ENCODE measurements around the gene TGFBR1. TPM values are rescaled to one million over a fixed set of nuclear protein-coding genes. Genes with fewer than 3 reads are reported as not detected.
A peak's percentile ranks its signal among the peaks of the same experiment; 100 is the strongest.

TGFBR1 gene
- total RNA-seq, 1 donor from 2014 or later, result 206 TPM

DNA sequence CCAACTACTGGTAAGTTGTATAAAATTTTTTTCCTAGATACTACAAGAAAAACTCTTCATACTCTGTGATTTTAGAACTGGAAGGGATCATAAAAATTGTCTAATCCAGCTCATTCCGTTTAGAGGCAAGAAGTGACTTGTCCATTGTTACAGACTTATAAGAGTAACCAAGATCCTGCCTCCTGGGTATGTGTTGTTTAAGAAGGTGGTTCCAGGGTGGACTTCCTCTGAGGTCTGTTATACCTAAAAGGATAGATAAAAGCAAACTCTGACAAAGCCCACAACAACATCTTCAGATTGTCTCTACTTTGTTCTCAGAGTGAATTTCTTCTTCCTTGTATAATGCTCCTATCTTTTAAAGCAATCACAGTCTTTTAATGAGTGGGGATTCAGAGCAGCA, 24.2 kb downstream of the TGFBR1 start:
- Mint-ChIP-seq H3K9me3 (ENCODE audit: unreplicated experiment) (no peaks in the 10 kb centered on the region), H3K36me3 (ENCODE audit: low read depth, unreplicated experiment) (peaks cover 6% of the 10 kb centered on the region), H3K27me3 (ENCODE audit: unreplicated experiment) (no peaks in the 10 kb centered on the region), H3K27ac (ENCODE audit: unreplicated experiment) (no peak overlapping the region), H3K4me3 (ENCODE audit: unreplicated experiment) (no peak overlapping the region), H3K4me1 (ENCODE audit: unreplicated experiment) (peaks cover 20% of the 10 kb centered on the region)
- TF ChIP-seq CTCF (IDR thresholded peaks at IDR 0.05; ENCODE audit: unreplicated experiment), result no peak
- no peak for DNase-seq (ENCODE audit: low spot score)

DNA sequence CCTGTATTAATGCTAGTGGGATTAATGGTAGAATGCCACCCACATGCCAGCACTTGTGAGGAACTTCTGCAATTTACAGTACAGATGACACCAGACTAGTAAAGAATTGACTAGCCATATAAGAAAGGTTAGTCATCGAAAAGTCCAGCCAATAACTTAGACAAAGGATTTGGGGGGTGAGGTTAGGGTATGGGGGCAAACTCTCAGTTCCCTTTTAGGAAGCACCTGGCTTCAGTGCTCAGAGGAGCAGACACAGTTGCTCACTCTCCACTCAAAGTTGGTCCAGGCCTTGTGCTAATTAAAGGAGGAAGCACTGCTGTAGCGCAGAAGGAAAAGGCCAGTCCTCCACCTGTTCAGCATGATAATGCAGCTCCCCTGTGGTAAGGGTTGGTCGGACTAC, 25.2 kb downstream of the TGFBR1 start:
- Mint-ChIP-seq H3K36me3 (ENCODE audit: low read depth, unreplicated experiment) (peaks cover 6% of the 10 kb centered on the region), H3K27ac (ENCODE audit: unreplicated experiment) (no peak overlapping the region), H3K4me3 (ENCODE audit: unreplicated experiment) (no peak overlapping the region), H3K4me1 (ENCODE audit: unreplicated experiment) (peaks cover 20% of the 10 kb centered on the region), H3K27me3 (ENCODE audit: unreplicated experiment) (no peaks in the 10 kb centered on the region), H3K9me3 (ENCODE audit: unreplicated experiment) (no peaks in the 10 kb centered on the region)
- TF ChIP-seq CTCF (IDR thresholded peaks at IDR 0.05; ENCODE audit: unreplicated experiment), result no peak
- DNase-seq (ENCODE audit: low spot score), result no peak

DNA sequence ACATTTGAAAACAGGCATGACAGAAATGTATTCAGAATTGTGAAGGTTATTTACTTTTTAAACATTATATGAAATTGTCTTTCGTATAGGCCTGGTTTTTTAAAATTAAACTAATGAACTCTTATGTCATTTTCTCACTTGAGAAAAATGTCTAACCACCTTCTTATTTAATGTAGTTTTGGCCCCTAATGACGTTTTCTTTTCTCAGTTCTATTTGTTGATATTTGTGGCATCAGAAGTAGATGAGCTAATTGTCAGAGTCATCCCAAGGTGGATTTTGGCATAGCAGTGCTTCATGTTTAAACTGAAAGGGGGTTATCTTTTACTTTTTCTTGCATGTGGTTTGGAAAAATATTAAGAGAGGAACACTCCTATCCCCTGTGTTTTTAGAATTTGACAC, 28.2 kb downstream of the TGFBR1 start:
- no peak for DNase-seq (ENCODE audit: low spot score)
- Mint-ChIP-seq H3K4me1 (ENCODE audit: unreplicated experiment) (peaks cover 21% of the 10 kb centered on the region), H3K36me3 (ENCODE audit: low read depth, unreplicated experiment) (no peaks in the 10 kb centered on the region), H3K4me3 (ENCODE audit: unreplicated experiment) (no peak overlapping the region), H3K9me3 (ENCODE audit: unreplicated experiment) (no peaks in the 10 kb centered on the region), H3K27ac (ENCODE audit: unreplicated experiment) (no peak overlapping the region), H3K27me3 (ENCODE audit: unreplicated experiment) (no peaks in the 10 kb centered on the region)
- no peak for TF ChIP-seq CTCF (IDR thresholded peaks at IDR 0.05; ENCODE audit: unreplicated experiment)

DNA sequence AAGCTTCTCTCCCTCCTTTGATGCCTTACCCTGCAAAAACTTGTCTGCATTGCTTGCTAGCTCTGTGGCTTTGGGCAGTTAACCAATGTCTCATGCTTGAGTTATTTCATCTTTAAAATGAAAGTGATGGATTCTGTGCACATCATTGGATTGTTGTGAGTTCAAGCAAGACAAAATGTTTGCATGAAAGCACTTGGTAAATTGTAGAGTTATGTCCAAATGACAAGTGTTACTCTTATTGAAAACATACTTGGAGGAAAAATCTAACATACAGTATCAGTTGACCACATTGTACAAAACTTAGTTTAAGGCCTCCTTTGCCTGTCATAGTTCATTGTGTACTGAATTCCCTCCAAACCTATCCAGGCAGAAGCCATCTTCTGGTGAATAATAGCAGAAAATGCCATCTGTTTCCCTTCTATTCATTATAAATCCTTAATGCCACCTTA, 30.0 kb downstream of the TGFBR1 start:
- TF ChIP-seq CTCF (IDR thresholded peaks at IDR 0.05; ENCODE audit: unreplicated experiment), result no peak
- Mint-ChIP-seq H3K9me3 (ENCODE audit: unreplicated experiment) (no peaks in the 10 kb centered on the region), H3K27ac (ENCODE audit: unreplicated experiment) (peak overlapping the region; percentile 16), H3K36me3 (ENCODE audit: low read depth, unreplicated experiment) (peaks cover 3% of the 10 kb centered on the region), H3K4me1 (ENCODE audit: unreplicated experiment) (peaks cover 15% of the 10 kb centered on the region), H3K4me3 (ENCODE audit: unreplicated experiment) (no peak overlapping the region), H3K27me3 (ENCODE audit: unreplicated experiment) (no peaks in the 10 kb centered on the region)
- DNase-seq (ENCODE audit: low spot score), result no peak

DNA sequence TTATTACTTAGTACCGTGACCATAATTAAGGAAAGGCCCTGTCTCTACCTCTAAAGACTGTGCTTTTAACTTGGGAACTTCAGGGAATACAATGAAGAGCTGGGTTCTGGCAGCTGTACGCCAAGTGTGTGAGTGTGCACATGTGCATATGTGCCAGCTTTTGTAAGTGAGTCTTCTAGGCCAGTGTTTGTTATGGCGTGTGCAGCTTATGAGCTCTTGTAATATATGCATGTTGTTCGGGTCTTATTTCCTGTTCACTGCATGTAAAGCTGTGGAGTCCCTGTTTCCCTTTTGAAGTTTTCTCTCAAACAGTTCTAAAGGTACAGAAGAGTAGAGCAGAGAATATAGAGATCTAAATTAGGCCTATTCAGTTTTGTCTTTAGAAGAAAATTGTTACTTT, 30.5 kb downstream of the TGFBR1 start:
- H3K27ac Mint-ChIP-seq (ENCODE audit: unreplicated experiment), result peak overlapping the region; percentile 16

More for the DNA sequence above, 30.5 kb downstream of the TGFBR1 start:
- Mint-ChIP-seq H3K4me3 (ENCODE audit: unreplicated experiment) (no peak overlapping the region), H3K9me3 (ENCODE audit: unreplicated experiment) (no peaks in the 10 kb centered on the region), H3K27me3 (ENCODE audit: unreplicated experiment) (peaks cover under 1% of the 10 kb centered on the region), H3K4me1 (ENCODE audit: unreplicated experiment) (peaks cover 17% of the 10 kb centered on the region), H3K36me3 (ENCODE audit: low read depth, unreplicated experiment) (peaks cover 6% of the 10 kb centered on the region)
- DNase-seq (ENCODE audit: low spot score), result no peak
- TF ChIP-seq CTCF (IDR thresholded peaks at IDR 0.05; ENCODE audit: unreplicated experiment), result no peak
